Measurements from ENCODE around the gene BOLA3.
"Not testable (repeated sequence)": the region's sequence is repeated elsewhere in the genome, so short reads cannot be mapped to it uniquely, and the experiment has no call there.

BOLA3 gene

DNA sequence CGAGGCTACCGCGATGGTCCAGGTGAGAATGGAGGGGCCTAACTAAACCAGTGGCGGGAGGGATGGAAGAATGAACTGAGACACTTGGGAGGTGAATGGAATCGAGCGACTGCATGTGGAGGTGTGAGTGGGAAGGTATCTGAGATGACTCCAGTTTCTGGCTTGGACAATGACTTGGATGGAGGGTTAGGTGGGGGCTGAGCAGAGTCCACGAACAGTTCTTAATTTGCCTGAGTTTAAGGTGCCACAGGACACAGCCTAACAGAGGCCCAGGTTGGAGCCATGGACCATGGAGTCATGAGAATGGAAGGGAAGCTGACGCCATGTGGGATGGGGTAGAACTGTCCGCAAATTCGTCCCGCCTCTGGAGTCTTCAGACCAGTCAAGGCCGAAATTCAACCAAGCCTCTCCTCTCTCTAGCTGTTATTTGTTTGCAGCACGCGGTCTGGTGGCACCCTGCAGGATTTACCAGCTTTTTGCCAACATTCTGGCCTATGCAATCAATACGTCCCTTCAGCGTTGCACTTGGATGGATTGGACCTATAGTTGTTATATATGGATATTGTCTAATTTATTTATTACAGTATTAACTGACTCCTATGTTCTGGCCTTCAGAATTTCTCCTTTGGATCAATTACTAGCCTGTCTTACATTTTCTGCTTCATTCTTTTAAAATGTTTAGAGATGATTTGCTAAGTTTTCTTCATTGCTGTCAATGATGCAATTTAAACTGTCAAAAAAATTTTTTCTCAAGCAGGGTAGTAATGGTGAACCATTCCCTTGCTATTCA, 940 bp upstream of the BOLA3 start:
- DNase-seq, result no peak

- DNase-seq, result no peak
Measured at GRCh38 chr2:74146929-74147726, 584 bp downstream of the BOLA3 start.

DNA sequence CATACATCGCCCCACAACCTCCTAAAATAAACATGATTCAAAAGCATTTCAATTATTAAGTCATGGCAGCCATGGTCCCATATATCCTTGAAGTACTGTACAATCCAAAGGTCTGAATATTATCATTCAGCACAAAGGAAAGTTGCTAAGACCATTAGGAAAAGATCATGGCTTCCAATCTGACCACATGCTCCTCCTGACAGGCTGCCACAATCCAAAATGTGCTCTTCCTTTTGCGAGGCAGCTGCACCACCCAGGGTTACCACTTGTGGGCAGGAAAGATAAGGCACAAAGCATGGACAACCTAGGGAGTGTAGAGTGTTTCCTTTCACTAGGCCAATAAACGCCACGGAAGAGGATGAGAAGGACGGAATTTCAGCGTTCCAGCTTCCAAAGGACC, 5.4 kb downstream of the BOLA3 start:
- no peak for DNase-seq

GRCh38 chr2:74138600-74139323, 8.9 kb downstream of the BOLA3 start:
- DNase-seq, result no peak

- DNase-seq, result no peak
Measured at GRCh38 chr2:74137651-74138599, 9.8 kb downstream of the BOLA3 start.

DNA sequence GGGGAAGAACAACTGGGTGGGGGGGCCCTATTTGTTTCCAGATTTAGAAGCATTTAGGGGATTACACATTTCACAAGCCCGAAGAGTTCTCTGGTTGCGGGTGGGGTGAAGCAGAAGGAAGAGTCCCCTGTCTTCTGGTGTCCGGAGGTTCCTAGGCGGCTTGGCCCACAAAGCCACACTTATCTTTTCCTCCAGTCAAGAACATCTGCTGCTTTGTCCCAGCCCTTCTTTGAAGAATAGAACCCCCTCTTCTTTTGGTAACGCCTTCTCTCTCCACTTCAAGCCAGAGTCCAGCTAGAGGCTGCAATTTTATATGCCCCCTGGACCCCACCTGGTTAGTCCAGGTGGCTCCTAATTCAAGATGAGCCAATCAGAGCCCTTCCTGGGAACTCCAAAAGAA, 15.8 kb downstream of the BOLA3 start:
- no peak for DNase-seq

DNA sequence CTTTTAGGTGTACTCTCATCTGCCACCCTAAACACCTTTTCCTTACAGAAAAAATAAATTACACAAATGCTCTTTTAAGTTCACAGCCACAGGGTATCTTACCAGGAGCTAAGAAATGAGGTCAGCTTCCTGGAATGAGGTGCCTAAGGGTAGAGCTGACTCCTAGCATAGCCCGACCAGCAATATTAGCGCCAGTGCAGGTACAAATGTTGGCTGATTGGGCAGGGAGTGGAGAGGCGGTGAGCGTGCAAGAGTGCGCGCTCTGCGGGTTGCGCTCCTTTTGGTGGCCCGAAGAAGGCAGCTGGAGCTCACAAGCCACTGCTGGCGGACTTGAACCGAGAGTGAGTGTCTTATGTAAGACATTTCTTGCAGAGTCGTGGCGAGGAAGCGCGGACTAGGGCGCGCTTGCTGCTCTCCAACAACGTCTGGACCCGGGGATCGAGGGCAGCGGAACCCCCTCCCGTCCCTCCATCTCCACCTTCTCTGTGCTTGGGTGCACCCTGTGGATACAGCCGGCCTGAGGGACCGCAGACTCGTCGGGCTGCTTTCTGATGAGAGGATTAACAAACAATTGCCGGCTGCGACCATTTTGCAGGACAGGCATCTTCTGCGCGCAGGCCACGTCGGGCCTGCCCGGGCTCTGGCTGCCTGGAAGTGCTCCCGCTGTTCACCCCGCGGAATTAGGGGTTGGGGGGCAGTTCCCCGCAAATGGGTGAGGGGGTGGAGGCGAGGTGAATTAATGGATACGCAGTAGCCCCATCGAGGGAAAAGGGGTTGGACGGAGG, 17.3 kb downstream of the BOLA3 start:
- no peak for DNase-seq

DNA sequence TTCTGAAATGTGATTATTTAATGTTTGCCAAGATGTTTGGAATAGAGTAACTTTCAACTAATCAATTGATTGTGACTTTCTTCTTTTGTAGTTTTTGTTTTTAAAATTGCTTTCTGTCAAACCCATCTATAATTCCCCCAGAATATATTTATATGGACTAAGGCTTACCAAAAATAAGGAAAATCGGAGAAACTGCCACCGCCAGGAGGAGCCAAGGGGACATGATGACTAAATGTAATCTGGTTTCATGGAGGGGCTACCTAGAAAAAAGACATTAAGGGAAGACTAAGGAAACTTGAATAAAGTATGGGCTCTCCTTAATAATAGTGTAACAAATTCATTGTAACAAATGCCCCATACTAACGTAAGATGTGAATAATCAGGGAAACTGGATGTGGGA, 19.5 kb downstream of the BOLA3 start:
- DNase-seq, result no peak

GRCh38 chr2:74123955-74124354, 23.8 kb downstream of the BOLA3 start:
- DNase-seq, result not testable (repeated sequence)

GRCh38 chr2:74121846-74122245, 25.9 kb downstream of the BOLA3 start:
- not testable (repeated sequence) for DNase-seq

- peak; percentile 86 for DNase-seq
Measured at GRCh38 chr2:74119912-74120825, 27.5 kb downstream of the BOLA3 start.

- DNase-seq, result no peak
Measured at GRCh38 chr2:74119339-74119738, 28.4 kb downstream of the BOLA3 start.

- no peak for DNase-seq
Measured at GRCh38 chr2:74111380-74111779, 36.3 kb downstream of the BOLA3 start.

GRCh38 chr2:74110537-74110936, 37.2 kb downstream of the BOLA3 start:
- DNase-seq, result no peak

DNA sequence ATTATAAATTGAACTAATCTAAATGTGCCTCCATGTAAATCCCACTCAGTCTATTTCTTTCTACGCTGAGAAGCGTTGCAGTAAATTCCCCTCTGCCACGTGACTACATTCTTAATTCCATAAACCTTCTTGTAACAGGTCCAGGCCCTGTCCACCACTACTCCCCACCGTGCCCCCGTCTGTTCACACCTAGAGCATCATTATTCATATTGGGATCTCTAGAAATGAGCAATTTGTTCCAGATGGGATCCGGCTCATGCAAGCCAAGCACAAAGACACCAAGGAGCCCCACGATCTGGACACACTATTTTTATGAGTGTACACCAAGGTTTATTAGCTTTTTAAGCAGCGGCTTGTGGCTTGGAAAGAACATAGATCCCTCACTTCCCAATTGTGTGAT, 38.2 kb downstream of the BOLA3 start:
- DNase-seq, result no peak

- no peak for DNase-seq
Measured at GRCh38 chr2:74107071-74107470, 40.6 kb downstream of the BOLA3 start.

- no peak for DNase-seq
Measured at GRCh38 chr2:74105413-74105812, 42.3 kb downstream of the BOLA3 start.

DNA sequence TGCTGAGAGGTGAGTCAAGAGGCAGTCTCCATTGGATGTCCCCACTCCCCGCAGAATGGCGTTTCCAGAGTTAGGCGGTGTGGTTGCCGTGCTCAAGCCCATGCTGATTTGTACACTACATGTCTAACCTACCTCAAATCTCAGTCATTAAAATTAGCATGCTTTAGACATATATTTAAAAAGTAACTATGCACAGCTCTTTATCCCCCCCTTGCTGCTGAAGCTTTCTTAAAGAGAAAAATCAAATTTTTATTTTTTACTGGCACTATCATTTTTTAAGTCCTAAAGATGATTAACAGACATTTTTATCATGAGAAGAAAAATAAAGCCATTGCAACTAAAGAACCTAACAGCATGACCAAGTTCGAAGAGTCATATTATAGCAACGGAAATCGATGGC, 42.9 kb downstream of the BOLA3 start:
- DNase-seq, result no peak

DNA sequence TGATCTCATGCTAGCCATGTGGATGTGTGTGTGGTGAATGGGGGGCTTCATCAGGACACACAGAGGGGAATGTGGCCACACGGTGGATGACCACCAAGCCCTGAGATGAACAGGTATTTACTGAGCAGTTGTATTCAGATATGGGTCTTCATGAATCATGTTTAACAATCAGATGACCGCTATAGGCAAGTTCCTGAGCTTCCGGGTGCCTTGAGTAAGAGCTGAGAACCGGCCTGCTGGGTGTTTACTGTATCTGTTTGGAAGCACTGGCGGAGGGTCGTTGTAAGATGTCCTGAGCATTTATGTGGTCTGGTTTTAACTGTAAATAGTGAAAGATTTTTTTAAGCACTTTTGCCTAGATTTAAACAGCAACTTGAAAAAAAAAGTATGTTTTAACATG, 43.9 kb downstream of the BOLA3 start:
- DNase-seq, result no peak

- DNase-seq, result no peak
Measured at GRCh38 chr2:74102516-74102915, 45.2 kb downstream of the BOLA3 start.

All from CD4-positive, alpha-beta T cell treated with Interleukin-12 subunit alpha and Interleukin-12 subunit beta, for 1 hour (primary cell).